Measurements from ENCODE around the gene ITFG2. TPM values are rescaled to one million over a fixed set of nuclear protein-coding genes. Genes with fewer than 3 reads are reported as not detected.

The ITFG2 gene
- total RNA-seq, 1 experiment from 2014 or later, result 39.2 TPM

DNA sequence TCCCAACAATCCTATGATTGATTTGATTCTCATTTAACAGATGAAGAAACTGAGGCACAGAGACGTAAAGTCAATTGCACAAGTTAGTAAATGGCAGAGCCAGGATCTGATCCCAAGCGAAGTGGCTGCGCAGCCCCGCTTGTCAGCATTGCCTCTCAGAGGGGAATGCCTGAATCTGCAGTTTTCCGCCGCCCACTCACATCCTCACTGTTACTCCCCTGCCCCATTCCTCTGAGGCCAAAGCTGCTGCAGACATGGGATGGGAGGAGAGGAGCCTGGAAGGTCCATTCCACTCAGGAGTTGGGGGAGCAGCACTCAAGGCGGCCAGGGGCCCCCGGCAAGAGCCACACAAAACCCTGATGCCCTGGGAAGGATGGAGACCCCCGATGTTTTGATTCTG is 21.3 kb downstream of the ITFG2 start:
- Histone ChIP-seq H3K27me3 (replicated peaks; ENCODE audit: insufficient read depth, low read depth, low read length, poor library complexity) (no peaks in the 10 kb centered on the region), H3K36me3 (ENCODE audit: insufficient read depth, low read length, poor library complexity, severe bottlenecking) (no peaks in the 10 kb centered on the region), H3K4me3 (ENCODE audit: low read depth, low read length, poor library complexity, severe bottlenecking) (no peak overlapping the region), H3K9me3 (ENCODE audit: low read depth, low read length, poor library complexity, severe bottlenecking) (no peaks in the 10 kb centered on the region), H3K4me1 (ENCODE audit: insufficient read depth, low read length, poor library complexity, severe bottlenecking) (peaks cover 16% of the 10 kb centered on the region), H3K27ac (ENCODE audit: low read depth, low read length, poor library complexity, severe bottlenecking) (no peak overlapping the region)
- ChIA-PET POLR2A (ENCODE audit: low non-redundant PET) (no interaction called here), CTCF (interaction anchor here (0.7 kb wide), 1 partner anchor 207 kb away, joined by 4 read pairs; no protein-coding TSS in a partner anchor)
- DNase-seq (ENCODE audit: low spot score), result peak; percentile 48
- BruUV-seq (replicated peaks), result no TSS peak
- TF ChIP-seq, protein P1, sequence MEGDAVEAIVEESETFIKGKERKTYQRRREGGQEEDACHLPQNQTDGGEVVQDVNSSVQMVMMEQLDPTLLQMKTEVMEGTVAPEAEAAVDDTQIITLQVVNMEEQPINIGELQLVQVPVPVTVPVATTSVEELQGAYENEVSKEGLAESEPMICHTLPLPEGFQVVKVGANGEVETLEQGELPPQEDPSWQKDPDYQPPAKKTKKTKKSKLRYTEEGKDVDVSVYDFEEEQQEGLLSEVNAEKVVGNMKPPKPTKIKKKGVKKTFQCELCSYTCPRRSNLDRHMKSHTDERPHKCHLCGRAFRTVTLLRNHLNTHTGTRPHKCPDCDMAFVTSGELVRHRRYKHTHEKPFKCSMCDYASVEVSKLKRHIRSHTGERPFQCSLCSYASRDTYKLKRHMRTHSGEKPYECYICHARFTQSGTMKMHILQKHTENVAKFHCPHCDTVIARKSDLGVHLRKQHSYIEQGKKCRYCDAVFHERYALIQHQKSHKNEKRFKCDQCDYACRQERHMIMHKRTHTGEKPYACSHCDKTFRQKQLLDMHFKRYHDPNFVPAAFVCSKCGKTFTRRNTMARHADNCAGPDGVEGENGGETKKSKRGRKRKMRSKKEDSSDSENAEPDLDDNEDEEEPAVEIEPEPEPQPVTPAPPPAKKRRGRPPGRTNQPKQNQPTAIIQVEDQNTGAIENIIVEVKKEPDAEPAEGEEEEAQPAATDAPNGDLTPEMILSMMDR (conservative IDR thresholded peaks at IDR 0.05; ENCODE audit: low read depth, low read length), result no peak
- no peak for TF ChIP-seq EZH2 (IDR thresholded peaks at IDR 0.05; ENCODE audit: borderline replicate concordance, low read depth, low read length, poor library complexity, severe bottlenecking)
- intact Hi-C loops (cut with micrococcal nuclease; ENCODE audit: unreplicated experiment), result no loop called here

DNA sequence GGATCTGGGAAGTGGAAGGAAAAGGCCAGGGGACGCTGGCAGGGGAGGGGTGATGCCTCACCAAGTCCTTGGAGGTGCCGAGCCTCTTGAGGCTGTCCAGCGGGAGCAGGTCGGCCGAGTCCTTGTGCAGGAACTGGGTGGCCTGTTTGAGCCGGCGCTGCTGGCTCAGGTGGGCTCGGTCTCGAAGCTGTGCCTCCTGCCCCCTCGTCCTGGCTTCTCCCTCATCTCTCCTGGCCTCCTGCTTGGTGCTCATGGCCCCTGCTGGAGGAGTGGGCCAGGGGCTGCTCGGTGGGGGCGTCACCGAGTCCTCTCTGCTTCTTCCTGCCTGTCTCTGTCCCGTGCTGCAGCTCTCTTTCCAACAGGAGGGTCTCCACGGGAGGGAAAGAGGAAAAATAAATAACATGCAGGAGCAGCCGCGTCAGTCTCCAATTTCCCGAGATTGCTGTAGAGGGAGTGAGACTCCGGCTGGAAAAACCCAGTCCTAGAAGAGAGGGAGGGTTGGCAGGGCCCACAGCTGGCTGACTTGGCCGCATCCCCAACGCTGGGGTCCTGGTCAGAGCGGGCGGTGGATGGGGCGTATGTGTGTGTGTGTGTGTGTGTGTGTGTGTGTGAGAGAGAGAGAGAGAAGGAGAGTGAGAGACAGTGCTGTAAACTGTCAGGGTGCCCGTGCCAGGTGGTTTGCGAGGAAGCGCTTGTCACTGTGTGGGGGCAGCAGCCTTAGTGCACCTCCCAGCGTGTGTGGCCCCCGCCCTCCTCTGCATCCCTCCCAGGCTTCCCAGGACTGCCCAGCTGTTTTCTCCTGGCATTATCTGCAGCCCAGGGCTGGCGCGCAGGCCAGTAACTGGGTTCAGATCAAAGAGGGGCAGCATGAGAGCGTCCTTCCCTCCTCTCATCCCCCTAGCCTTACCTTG is 22.4 kb downstream of the ITFG2 start, which contains the start of gene NRIP2:
NRIP2 (minus strand) TSS at position 455 of the 911 bp plus-strand sequence; CDS start at position 403, 52 bp downstream.
- TF ChIP-seq EZH2 (IDR thresholded peaks at IDR 0.05; ENCODE audit: borderline replicate concordance, low read depth, low read length, poor library complexity, severe bottlenecking), result no peak
- TF ChIP-seq, protein P1 (conservative IDR thresholded peaks at IDR 0.05; ENCODE audit: low read depth, low read length), result no peak
- POLR2A ChIA-PET (ENCODE audit: low non-redundant PET), result interaction anchor here (0.6 kb wide), 1 partner anchor 40 kb away, joined by 5 read pairs; no protein-coding TSS in a partner anchor
- no peak within 1 kb of the TSS for H3K27ac ChIP-seq (ENCODE audit: low read depth, low read length, poor library complexity, severe bottlenecking)
- no peaks in the 10 kb centered on the region for H3K9me3 ChIP-seq (ENCODE audit: low read depth, low read length, poor library complexity, severe bottlenecking)
- H3K27me3 ChIP-seq (replicated peaks; ENCODE audit: insufficient read depth, low read depth, low read length, poor library complexity), result no peaks in the 10 kb centered on the region
- BruUV-seq (replicated peaks), result no TSS peak
- no peaks in the 10 kb centered on the region for H3K36me3 ChIP-seq (ENCODE audit: insufficient read depth, low read length, poor library complexity, severe bottlenecking)
- intact Hi-C loops (cut with micrococcal nuclease; ENCODE audit: unreplicated experiment), result no loop called here
- peaks cover 16% of the 10 kb centered on the region for H3K4me1 ChIP-seq (ENCODE audit: insufficient read depth, low read length, poor library complexity, severe bottlenecking)
- no peak within 1 kb of the TSS for H3K4me3 ChIP-seq (ENCODE audit: low read depth, low read length, poor library complexity, severe bottlenecking)
- DNase-seq (ENCODE audit: low spot score), result peak; percentile 20
- CTCF ChIA-PET, result interaction anchor here (0.8 kb wide), 1 partner anchor 11 kb away, joined by 3 read pairs; no protein-coding TSS in a partner anchor

DNA sequence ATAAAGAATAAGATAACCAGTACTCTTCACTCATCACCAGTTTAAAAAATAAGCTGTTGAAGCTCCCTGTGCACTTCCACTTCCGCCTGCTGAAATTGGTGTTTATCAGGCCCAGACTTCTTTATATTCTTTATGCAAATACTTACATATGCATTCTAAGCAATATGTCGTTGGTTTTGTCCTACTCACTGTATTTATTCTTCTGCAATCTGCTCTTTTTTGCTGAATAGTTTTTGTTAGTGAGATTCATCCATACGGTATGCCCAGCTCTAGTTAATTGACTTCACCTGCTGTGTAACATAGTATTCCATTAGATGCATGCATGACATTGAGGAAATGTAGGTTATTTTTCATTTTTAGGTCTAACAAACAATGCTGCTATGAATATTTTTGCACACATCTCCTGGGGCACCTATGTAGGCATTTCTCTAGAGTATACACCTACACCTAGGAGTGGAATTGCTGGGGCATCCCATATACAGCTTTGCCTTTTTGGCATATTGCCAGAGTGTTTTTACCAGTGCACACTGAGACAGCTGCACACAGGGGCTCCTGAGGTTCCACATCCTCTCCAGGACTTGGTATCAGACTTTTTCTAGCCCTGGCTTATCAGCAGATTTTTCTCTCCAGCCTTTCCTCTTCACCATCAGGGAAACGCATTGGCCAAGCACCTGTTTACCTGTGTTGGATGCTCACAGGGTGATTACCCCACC is 23.4 kb downstream of the ITFG2 start:
- intact Hi-C loops (cut with micrococcal nuclease; ENCODE audit: unreplicated experiment), result no loop called here
- Histone ChIP-seq H3K9me3 (ENCODE audit: low read depth, low read length, poor library complexity, severe bottlenecking) (no peaks in the 10 kb centered on the region), H3K36me3 (ENCODE audit: insufficient read depth, low read length, poor library complexity, severe bottlenecking) (no peaks in the 10 kb centered on the region), H3K4me1 (ENCODE audit: insufficient read depth, low read length, poor library complexity, severe bottlenecking) (peaks cover 16% of the 10 kb centered on the region), H3K27ac (ENCODE audit: low read depth, low read length, poor library complexity, severe bottlenecking) (no peak overlapping the region), H3K4me3 (ENCODE audit: low read depth, low read length, poor library complexity, severe bottlenecking) (no peak overlapping the region), H3K27me3 (replicated peaks; ENCODE audit: insufficient read depth, low read depth, low read length, poor library complexity) (no peaks in the 10 kb centered on the region)
- ChIA-PET CTCF (interaction anchor here (1.2 kb wide), 1 partner anchor 10 kb away, joined by 3 read pairs; no protein-coding TSS in a partner anchor), POLR2A (ENCODE audit: low non-redundant PET) (no interaction called here)
- TF ChIP-seq, protein P1 (conservative IDR thresholded peaks at IDR 0.05; ENCODE audit: low read depth, low read length), result no peak
- no peak for DNase-seq (ENCODE audit: low spot score)
- no TSS peak for BruUV-seq (replicated peaks)
